ENCODE results near the gene PEX5L. TPM values are rescaled to one million over a fixed set of nuclear protein-coding genes. Genes with fewer than 3 reads are reported as not detected.
A peak's percentile ranks its signal among the peaks of the same experiment; 100 is the strongest.
"Not testable (repeated sequence)": the region's sequence is repeated elsewhere in the genome, so short reads cannot be mapped to it uniquely, and the experiment has no call there.

PEX5L gene, protein sequence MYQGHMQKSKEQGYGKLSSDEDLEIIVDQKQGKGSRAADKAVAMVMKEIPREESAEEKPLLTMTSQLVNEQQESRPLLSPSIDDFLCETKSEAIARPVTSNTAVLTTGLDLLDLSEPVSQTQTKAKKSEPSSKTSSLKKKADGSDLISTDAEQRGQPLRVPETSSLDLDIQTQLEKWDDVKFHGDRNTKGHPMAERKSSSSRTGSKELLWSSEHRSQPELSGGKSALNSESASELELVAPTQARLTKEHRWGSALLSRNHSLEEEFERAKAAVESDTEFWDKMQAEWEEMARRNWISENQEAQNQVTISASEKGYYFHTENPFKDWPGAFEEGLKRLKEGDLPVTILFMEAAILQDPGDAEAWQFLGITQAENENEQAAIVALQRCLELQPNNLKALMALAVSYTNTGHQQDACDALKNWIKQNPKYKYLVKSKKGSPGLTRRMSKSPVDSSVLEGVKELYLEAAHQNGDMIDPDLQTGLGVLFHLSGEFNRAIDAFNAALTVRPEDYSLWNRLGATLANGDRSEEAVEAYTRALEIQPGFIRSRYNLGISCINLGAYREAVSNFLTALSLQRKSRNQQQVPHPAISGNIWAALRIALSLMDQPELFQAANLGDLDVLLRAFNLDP
- total RNA-seq: not detected
- long read RNA-seq: 0 reads

DNA sequence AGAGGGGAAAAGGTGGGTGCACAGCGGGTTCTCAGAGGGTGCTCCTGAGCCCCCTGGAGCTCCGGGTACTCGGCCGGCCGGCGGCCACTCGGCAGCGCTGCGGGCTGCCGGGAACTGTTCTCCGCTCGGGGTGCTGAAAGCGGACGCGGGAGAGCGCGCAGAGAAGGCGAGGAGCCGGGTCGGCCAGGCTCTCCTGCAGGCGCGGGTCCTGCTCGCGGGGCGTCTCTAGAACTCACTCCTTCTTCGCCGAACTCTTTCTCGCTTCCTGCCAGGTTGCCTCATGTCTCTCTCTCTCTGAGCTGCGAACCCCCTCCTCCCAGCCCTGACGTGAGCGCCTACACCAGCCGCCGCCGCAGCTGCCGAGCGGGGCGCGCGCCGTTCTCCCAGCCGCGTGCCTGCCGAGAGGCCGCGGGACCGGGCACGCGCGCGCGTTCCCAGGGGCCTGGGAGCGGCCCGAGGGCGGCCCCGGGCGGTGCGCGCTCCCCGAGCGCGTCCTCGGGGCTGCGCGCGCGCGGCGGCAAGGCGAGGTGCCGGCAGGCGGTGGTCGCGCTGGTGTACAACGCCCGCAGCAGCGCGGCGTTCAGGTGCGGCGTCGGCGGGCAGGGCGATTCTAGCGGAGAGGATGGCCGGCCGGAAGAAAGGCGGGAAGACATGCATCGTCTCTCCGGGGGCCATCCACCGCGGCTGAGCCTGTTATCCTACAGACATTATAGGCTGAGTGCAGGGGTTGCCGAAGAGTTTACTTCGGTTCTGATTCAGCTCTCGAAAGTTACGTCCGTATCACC, at the start of gene PEX5L:
Gene PEX5L, minus strand, starts transcription at position 267 of the 785 bp plus-strand sequence. CDS start 338 bp downstream, outside the sequence.
- ATAC-seq: no peak
- peak in 1 of 2 donors; percentile 6 for DNase-seq
- intact Hi-C loops (cut with DNase I, micrococcal nuclease): no loop called here

DNA sequence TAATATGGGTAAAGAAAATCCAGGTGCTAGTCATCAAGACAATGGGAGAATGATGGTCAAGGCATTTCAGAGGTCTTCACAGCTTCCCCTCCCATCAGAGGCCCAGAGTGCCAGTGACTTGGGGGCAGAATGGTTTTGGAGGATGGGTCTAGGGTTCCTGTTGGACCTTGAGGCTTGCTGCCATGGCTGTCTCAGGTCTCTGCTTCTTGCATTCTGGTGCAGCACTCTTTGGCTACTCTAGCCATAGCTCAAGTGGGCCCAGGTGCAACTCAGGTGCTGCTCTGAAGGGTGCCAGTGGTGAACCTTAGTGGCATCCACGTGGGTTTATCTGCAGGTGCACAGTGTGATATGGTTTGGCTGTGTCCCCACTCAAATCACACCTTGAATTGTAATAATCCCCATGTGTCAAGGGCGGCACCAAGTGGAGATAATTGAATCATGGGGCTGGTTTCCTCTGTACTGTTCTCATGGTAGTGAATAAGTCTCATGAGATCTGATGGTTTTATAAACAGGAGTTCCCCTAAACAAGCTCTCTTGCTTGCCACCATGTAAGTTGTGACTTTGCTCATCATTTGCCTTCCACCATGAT, 48.5 kb upstream of the PEX5L start:
- no peak for ATAC-seq
- intact Hi-C loops (cut with DNase I, micrococcal nuclease): no loop called here
- DNase-seq: no peak

GRCh38 chr3:180082699-180083098, 46.0 kb upstream of the PEX5L start:
- ATAC-seq (no peak), DNase-seq (no peak)
- intact Hi-C loops (cut with DNase I, micrococcal nuclease): no loop called here

DNA sequence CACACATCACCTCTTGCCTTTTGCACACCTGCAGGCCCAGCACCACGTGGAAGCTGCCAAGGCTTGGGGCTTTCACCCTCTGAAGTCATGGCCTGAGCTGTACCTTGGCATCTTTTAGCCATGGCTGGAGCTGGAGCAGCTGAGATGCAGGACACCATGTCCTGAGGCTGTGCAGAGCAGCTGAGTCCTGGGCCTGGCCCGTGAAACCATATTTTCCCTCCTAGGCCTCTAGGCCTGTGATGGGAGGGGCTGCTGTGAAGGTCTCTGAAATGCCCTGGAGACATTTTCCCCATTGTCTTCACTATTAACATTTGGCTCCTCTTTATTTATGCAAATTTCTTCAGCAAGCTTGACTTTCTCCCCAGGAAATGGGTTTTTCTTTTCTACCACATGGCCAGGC, 41.9 kb upstream of the PEX5L start:
- DNase-seq (no peak), ATAC-seq (no peak)
- intact Hi-C loops (cut with DNase I, micrococcal nuclease): no loop called here

DNA sequence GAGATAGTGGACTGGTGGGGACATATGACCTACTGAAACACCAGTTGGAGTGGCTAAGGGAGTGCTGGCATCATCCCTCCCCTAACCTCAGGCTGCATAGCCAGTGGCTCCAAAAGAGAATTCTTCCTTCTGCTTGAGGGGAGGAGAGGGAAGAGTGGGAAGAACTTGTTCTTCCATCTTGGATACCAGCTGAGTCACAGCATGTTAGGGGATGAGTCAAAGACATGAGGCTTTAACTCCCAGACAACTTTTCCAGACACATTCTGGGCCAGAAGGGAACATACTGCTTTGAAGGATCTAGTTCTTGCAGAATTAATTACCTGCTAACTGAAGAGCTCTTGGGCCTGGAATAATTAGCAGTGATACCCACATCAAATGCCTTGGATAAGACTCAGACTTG, 36.8 kb upstream of the PEX5L start:
- DNase-seq (no peak), ATAC-seq (no peak)
- intact Hi-C loops (cut with DNase I, micrococcal nuclease): no loop called here

- ATAC-seq (no peak), DNase-seq (no peak)
- intact Hi-C loops (cut with DNase I, micrococcal nuclease): no loop called here
These were observed 36.0 kb upstream of the PEX5L start for GRCh38 chr3:180072786-180073185.

DNA sequence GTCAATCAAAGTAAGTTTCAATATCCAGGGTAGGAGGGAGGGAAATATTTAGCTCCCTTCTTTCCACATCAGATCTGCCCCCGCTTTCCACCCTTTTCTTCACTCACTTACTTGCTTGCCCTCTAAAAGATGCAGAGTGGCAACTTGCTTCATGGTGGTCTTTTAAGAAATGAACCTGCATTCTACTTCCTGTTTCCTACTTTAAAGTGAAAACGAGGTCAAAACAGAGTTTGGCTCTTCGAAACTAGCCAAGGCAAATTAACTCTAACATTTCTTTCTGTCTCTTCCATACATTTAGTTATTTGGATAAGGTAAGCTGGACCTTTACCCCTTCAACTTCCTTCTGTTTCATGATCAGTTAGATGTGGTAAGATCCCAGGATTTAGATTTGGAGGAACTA, 34.2 kb upstream of the PEX5L start:
- DNase-seq (no peak), ATAC-seq (no peak)
- intact Hi-C loops (cut with DNase I, micrococcal nuclease): no loop called here

DNA sequence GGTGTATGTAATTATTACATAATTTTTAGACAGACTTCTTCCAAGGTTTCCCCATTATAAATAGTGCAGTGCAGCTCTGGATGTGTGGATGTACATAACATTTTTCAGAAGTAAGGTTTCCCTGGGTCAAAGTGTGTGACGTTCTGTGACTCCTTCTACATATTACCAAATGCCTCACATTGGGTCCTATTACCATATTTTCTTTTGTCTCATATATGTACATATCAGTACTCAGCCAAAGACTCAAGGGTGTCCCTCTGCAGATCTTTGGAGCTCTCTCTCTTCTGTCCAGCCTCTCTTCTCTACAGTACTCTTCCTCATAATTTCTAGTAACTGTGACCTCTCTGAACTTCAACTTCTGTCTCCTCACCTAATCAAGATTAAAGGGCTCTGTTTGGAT, 31.3 kb upstream of the PEX5L start:
- intact Hi-C loops (cut with DNase I, micrococcal nuclease): no loop called here
- DNase-seq (no peak), ATAC-seq (no peak)

DNA sequence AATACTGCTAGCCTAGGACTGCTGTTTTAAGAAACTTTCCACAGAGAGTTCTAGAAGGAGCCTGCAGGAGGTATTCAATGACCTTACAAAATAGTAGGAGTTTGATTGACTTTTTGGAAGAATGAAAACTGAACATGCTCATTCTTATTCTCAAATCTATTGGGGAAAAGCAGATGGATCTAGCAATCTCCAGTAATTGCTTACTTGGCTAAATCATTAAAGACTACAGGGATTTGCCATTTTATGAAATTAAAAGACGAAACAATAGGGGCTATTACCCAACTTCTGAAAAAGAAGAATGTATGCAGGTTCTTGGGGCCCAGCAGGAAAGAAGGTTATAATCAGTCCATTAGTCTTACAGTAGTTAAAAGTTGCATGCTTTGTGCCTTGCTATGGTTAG, 29.9 kb upstream of the PEX5L start:
- intact Hi-C loops (cut with DNase I, micrococcal nuclease): no loop called here
- no peak for ATAC-seq
- DNase-seq: no peak

- ATAC-seq: no peak
- intact Hi-C loops (cut with DNase I, micrococcal nuclease): no loop called here
- DNase-seq: no peak
These were observed 27.0 kb upstream of the PEX5L start for GRCh38 chr3:180063783-180064182.

DNA sequence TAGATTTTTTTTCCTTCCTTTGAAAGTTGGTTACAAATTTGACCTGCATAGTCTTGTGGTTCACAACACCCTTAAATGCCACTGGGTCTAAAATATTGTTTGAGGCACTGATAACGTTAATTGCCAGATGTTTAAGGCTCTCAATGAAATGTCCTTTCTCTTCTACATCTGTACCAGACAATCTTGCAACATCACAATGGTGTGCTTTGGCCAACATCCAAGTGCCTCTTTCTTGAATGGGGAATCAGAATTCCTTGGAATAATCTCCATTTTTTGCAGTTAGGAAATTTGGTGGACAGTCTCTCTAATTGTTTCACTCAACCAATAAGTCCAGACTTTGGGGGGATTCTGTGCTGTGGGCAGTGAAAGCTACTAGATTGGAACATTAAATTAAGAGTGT, 26.0 kb upstream of the PEX5L start:
- ATAC-seq: no peak
- intact Hi-C loops (cut with DNase I, micrococcal nuclease): no loop called here
- no peak for DNase-seq

GRCh38 chr3:180059356-180059755, 22.6 kb upstream of the PEX5L start:
- ATAC-seq: no peak
- intact Hi-C loops (cut with DNase I, micrococcal nuclease): no loop called here
- no peak for DNase-seq

- ATAC-seq: no peak
- intact Hi-C loops (cut with DNase I, micrococcal nuclease): no loop called here
These were observed 21.5 kb upstream of the PEX5L start for GRCh38 chr3:180058238-180058637.

GRCh38 chr3:180055656-180056055, 18.9 kb upstream of the PEX5L start:
- intact Hi-C loops (cut with DNase I, micrococcal nuclease); ATAC-seq; DNase-seq: not testable (repeated sequence)

More at GRCh38 chr3:180058238-180058637, 21.5 kb upstream of the PEX5L start:
- DNase-seq: no peak

- intact Hi-C loops (cut with DNase I, micrococcal nuclease): no loop called here
- DNase-seq: no peak
- no peak for ATAC-seq
These were observed 12.7 kb upstream of the PEX5L start for GRCh38 chr3:180049391-180049790.

GRCh38 chr3:180048840-180049239, 12.1 kb upstream of the PEX5L start:
- intact Hi-C loops (cut with DNase I, micrococcal nuclease): no loop called here
- ATAC-seq: no peak

GRCh38 chr3:180048103-180048502, 11.4 kb upstream of the PEX5L start:
- DNase-seq: no peak
- intact Hi-C loops (cut with DNase I, micrococcal nuclease): no loop called here
- no peak for ATAC-seq

More at GRCh38 chr3:180048840-180049239, 12.1 kb upstream of the PEX5L start:
- DNase-seq: no peak

DNA sequence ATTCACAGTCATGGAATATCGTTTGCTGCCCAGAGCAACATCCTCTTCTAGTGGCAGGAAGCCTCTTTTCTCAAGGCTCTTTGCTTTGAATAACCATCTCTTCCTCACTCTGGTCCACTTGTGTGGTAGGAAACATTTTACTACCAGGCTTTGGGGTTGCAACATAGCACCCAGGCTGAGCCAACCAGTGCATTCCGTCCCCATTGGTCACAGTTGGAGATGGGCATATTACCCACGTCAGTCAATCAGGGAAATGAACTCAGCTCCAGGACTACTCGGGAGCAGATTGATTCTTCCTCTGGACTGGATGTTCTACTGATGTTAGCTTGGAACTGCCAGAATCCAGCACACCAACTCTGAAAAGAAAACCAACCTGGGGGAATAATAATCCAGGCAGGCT, 4.2 kb upstream of the PEX5L start:
- intact Hi-C loops (cut with DNase I, micrococcal nuclease): no loop called here
- ATAC-seq (no peak), DNase-seq (no peak)

DNA sequence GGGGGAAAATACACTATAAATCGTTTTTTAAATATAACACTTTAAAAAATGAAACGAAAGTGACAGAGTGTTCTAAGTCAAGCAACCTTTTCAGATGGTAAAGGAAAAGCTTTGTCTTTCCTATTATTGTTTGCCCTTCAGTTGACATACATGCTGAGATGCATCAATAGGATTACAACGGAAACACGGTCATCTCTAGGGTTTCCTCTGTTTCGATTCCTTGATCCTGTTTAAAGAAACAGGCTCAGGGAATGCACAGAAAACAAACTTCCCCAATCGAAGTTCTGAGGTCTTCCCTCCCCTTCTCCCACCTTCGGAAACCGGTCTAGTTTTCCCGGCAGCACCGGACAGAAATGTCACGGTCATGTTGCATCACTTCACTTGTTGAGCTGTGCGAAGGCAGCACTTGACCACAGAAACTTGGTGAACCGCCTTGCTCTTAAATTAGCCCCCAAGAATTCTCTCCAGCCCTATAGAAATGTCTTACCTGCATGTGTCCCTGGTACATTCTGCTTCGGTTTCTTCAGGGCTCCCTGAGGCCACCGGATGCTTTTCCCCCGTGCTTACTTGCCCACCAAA, 556 bp downstream of the PEX5L start:
- intact Hi-C loops (cut with DNase I, micrococcal nuclease): no loop called here
- ATAC-seq (no peak), DNase-seq (no peak)

Data from left colon (tissue), 2 donors.